Trophoblast cell (in vitro differentiated cells and primary cell): ENCODE data around the gene NEGR1.

ENCODE experiments used
- DNase-seq, 2 donors: peaks; one replicate each; pipeline ENCODE4 v3.0.0-alpha.2; 2016
- H2AFZ ChIP-seq: 2 replicates; pipeline ENCODE4 v1.6.1; 2013; ENCODE audit warnings: low read length, moderate library complexity, mild to moderate bottlenecking; ENCODE audit not compliant: insufficient read depth, poor library complexity
- H2AK5ac ChIP-seq: 2 replicates; pipeline ENCODE4 v1.6.1; 2013; ENCODE audit warnings: mild to moderate bottlenecking, low read length
- H2BK120ac ChIP-seq: 2 replicates; pipeline ENCODE4 v1.6.1; 2013; ENCODE audit warnings: low read length, mild to moderate bottlenecking, moderate library complexity; ENCODE audit not compliant: insufficient read depth, poor library complexity
- H2BK12ac ChIP-seq: 2 replicates; pipeline ENCODE4 v1.6.1; 2013; ENCODE audit warnings: mild to moderate bottlenecking, low read length, moderate library complexity
- H2BK5ac ChIP-seq: 2 replicates; pipeline ENCODE4 v1.6.1; 2013; ENCODE audit warnings: low read length, low read depth, moderate library complexity, mild to moderate bottlenecking; ENCODE audit not compliant: poor library complexity
- H3K14ac ChIP-seq: 2 replicates; pipeline ENCODE4 v1.6.1; 2013; ENCODE audit warnings: mild to moderate bottlenecking, low read length
- H3K18ac ChIP-seq: 2 replicates; pipeline ENCODE4 v1.6.1; 2013; ENCODE audit warnings: mild to moderate bottlenecking, low read length
- H3K23ac ChIP-seq: 2 replicates; pipeline ENCODE4 v1.6.1; 2013; ENCODE audit warnings: low read length
- H3K27ac ChIP-seq: 2 replicates; pipeline ENCODE4 v1.5.1; 2013; ENCODE audit warnings: low read depth, mild to moderate bottlenecking, inconsistent platforms, low read length, moderate library complexity
- H3K27me3 ChIP-seq: 2 replicates; pipeline ENCODE4 v1.6.1; 2013; ENCODE audit warnings: inconsistent platforms, mild to moderate bottlenecking, low read length, moderate library complexity; ENCODE audit not compliant: insufficient read depth
- H3K36me3 ChIP-seq, 2 experiments: 1 replicate in 1 of 2; 2 replicates in 1 of 2; pipeline ENCODE4 v1.6.1; 2013; ENCODE audit warnings: low read length in 2 of 2, mild to moderate bottlenecking in 2 of 2, moderate library complexity in 1 of 2; ENCODE audit not compliant: insufficient read depth in 2 of 2, control insufficient read depth in 1 of 2
- H3K4ac ChIP-seq: 2 replicates; pipeline ENCODE4 v1.6.1; 2013; ENCODE audit warnings: low read depth, mild to moderate bottlenecking, low read length, moderate library complexity
- H3K4me1 ChIP-seq, 2 experiments: 1 replicate in 1 of 2; 2 replicates in 1 of 2; pipeline ENCODE4 v1.6.1; 2013; ENCODE audit warnings: low read length in 2 of 2, mild to moderate bottlenecking in 2 of 2, moderate library complexity in 1 of 2; ENCODE audit not compliant: insufficient read depth in 2 of 2, control insufficient read depth in 1 of 2
- H3K4me2 ChIP-seq: 2 replicates; pipeline ENCODE4 v1.6.1; 2013; ENCODE audit warnings: inconsistent platforms, mild to moderate bottlenecking, low read length, moderate library complexity
- H3K4me3 ChIP-seq: 2 replicates; pipeline ENCODE4 v1.5.1; 2013; ENCODE audit warnings: mild to moderate bottlenecking, low read depth, low read length, inconsistent platforms
- H3K79me1 ChIP-seq: one replicate; pipeline ENCODE4 v1.6.1; 2013; ENCODE audit warnings: low read length
- H3K79me2 ChIP-seq: 2 replicates; pipeline ENCODE4 v1.6.1; 2013; ENCODE audit warnings: low read length, mild to moderate bottlenecking; ENCODE audit not compliant: control insufficient read depth, insufficient read depth, poor library complexity
- H3K9ac ChIP-seq: 2 replicates; pipeline ENCODE4 v1.6.1; 2013; ENCODE audit warnings: mild to moderate bottlenecking, low read length
- H3K9me3 ChIP-seq: 2 replicates; pipeline ENCODE4 v1.6.1; 2013; ENCODE audit warnings: low read depth, mild to moderate bottlenecking, control low read depth, inconsistent platforms, low read length; ENCODE audit not compliant: insufficient read depth
- H4K12ac ChIP-seq: 2 replicates; pipeline ENCODE4 v1.6.1; 2013; ENCODE audit warnings: low read depth, mild to moderate bottlenecking, low read length, moderate library complexity
- H4K8ac ChIP-seq: 2 replicates; pipeline ENCODE4 v1.6.1; 2013; ENCODE audit warnings: low read depth, mild to moderate bottlenecking, low read length, moderate library complexity
- H4K91ac ChIP-seq: one replicate; pipeline ENCODE4 v1.6.1; 2013; ENCODE audit warnings: low read depth, mild to moderate bottlenecking, low read length, moderate library complexity
- WGBS: extraction: QIAGEN DNeasy Blood & Tissue Kit; methylation state at CpG from one replicate; pipeline ENCODE4 v1.1.7; 2013; ENCODE audit warnings: missing lambda C conversion rate; ENCODE audit not compliant: insufficient read length, insufficient coverage; ENCODE audit errors: extremely low coverage; 5-methylcytosine and 5-hydroxymethylcytosine counted together

The NEGR1 gene

DNA sequence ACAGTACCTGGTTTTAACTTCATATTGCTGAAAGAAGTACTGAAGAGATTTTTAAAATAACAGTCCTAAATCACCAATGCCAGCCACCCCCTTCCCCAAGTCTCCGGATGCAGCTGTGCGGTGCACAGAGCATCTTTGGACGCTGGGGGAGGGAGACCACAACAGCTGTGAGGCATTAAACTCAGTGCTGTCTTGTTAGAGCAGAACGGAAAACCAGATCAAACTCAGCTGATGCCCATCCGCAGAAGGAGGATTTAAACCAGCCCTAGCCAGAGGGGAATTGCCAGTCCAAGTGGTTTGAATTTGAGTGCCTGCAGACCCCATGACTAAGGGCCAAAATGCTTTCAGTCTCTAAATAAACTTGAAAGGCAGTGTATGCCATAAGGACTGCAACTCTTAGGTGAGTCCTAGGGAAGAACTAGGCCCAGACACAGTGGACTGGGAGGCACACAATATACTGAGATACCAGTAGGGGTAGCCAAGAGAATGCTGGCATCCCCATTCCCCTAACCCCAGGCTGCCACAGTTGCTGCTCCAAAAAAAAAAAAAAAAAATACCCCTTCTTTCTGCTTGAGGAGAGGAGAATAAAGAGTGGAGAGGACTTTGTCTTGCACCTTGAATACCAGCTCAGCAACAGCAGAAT, 576.2 kb downstream of the NEGR1 start:
- Histone ChIP-seq H2AFZ (no peak overlapping the region), H3K9ac (no peak overlapping the region), H3K23ac (no peak overlapping the region), H3K4ac (no peak overlapping the region), H2BK5ac (no peak overlapping the region), H3K9me3 (no peaks in the 10 kb centered on the region), H3K4me3 (no peak overlapping the region), H4K8ac (no peak overlapping the region), H3K4me1 (no peaks in the 10 kb centered on the region), H3K27ac (no peak overlapping the region), H3K79me2 (no peaks in the 10 kb centered on the region), H3K4me2 (no peak overlapping the region), H4K91ac (no peak overlapping the region), H3K18ac (no peak overlapping the region), H3K36me3 (no peaks in the 10 kb centered on the region), H2AK5ac (no peak overlapping the region), H3K14ac (no peak overlapping the region), H4K12ac (no peak overlapping the region), H3K79me1 (no peaks in the 10 kb centered on the region), H3K27me3 (no peaks in the 10 kb centered on the region), H2BK120ac (no peak overlapping the region), H2BK12ac (no peak overlapping the region)
- WGBS = no CpG with 5 or more reads among the region's 5 CpGs
- DNase-seq = no peak

DNA sequence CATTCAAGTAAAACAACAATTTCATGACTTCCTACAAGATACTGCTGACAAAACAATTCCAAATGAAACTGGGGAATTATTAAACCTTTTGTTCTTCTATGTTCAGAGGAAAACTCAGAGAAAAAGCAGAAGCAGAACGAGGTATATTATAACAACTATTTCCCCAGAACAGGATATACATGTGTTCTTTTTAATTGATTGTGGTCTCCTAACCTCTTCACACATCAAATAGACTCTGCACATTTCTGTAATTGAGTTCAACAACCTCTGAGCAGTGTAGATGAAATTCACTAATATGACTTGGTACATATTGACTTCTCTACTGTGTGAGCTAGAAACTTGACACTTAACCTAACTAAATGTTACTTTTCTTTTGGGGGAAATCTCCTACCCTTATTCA, 584.2 kb downstream of the NEGR1 start:
- no peak overlapping the region for H2AK5ac ChIP-seq
- H3K36me3 ChIP-seq = no peaks in the 10 kb centered on the region
- H3K14ac ChIP-seq = no peak overlapping the region
- H2BK120ac ChIP-seq = no peak overlapping the region
- no peak overlapping the region for H4K8ac ChIP-seq
- no peak overlapping the region for H3K4me2 ChIP-seq
- no peak overlapping the region for H4K12ac ChIP-seq
- H2AFZ ChIP-seq = no peak overlapping the region
- no peak overlapping the region for H3K4me3 ChIP-seq
- WGBS = no CpG with 5 or more reads among the region's 1 CpG
- no peaks in the 10 kb centered on the region for H3K4me1 ChIP-seq
- no peak overlapping the region for H3K9ac ChIP-seq
- no peaks in the 10 kb centered on the region for H3K27me3 ChIP-seq
- H3K27ac ChIP-seq = no peak overlapping the region
- no peaks in the 10 kb centered on the region for H3K79me1 ChIP-seq
- no peak overlapping the region for H3K4ac ChIP-seq
- H3K23ac ChIP-seq = no peak overlapping the region
- no peak overlapping the region for H4K91ac ChIP-seq
- H3K18ac ChIP-seq = no peak overlapping the region
- DNase-seq = no peak
- no peak overlapping the region for H2BK12ac ChIP-seq
- H3K79me2 ChIP-seq = no peaks in the 10 kb centered on the region
- H3K9me3 ChIP-seq = no peaks in the 10 kb centered on the region
- H2BK5ac ChIP-seq = no peak overlapping the region

GRCh38 chr1:71695821-71696220, 586.5 kb downstream of the NEGR1 start:
- Histone ChIP-seq H3K23ac (no peak overlapping the region), H3K4me3 (no peak overlapping the region), H4K91ac (no peak overlapping the region), H3K9ac (no peak overlapping the region), H3K14ac (no peak overlapping the region), H2BK12ac (no peak overlapping the region), H2BK120ac (no peak overlapping the region), H3K27ac (no peak overlapping the region), H3K4me1 (no peaks in the 10 kb centered on the region), H3K27me3 (no peaks in the 10 kb centered on the region), H3K36me3 (no peaks in the 10 kb centered on the region), H3K9me3 (no peaks in the 10 kb centered on the region), H2BK5ac (no peak overlapping the region), H3K79me1 (no peaks in the 10 kb centered on the region), H3K18ac (no peak overlapping the region), H2AK5ac (no peak overlapping the region), H4K12ac (no peak overlapping the region), H3K79me2 (no peaks in the 10 kb centered on the region), H3K4me2 (no peak overlapping the region), H4K8ac (no peak overlapping the region), H2AFZ (no peak overlapping the region), H3K4ac (no peak overlapping the region)
- peak in 1 of 2 donors; percentile 25 for DNase-seq
- WGBS = no CpG with 5 or more reads among the region's 1 CpG

GRCh38 chr1:71695084-71695483, 587.3 kb downstream of the NEGR1 start:
- Histone ChIP-seq H3K27ac (no peak overlapping the region), H3K23ac (no peak overlapping the region), H2BK12ac (no peak overlapping the region), H3K18ac (no peak overlapping the region), H3K4me1 (no peaks in the 10 kb centered on the region), H4K91ac (no peak overlapping the region), H3K9ac (no peak overlapping the region), H3K4ac (no peak overlapping the region), H4K8ac (no peak overlapping the region), H3K27me3 (no peaks in the 10 kb centered on the region), H3K4me2 (no peak overlapping the region), H4K12ac (no peak overlapping the region), H2BK5ac (no peak overlapping the region), H2AFZ (no peak overlapping the region), H3K9me3 (no peaks in the 10 kb centered on the region), H2AK5ac (no peak overlapping the region), H2BK120ac (no peak overlapping the region), H3K79me1 (no peaks in the 10 kb centered on the region), H3K36me3 (no peaks in the 10 kb centered on the region), H3K79me2 (no peaks in the 10 kb centered on the region), H3K4me3 (no peak overlapping the region), H3K14ac (no peak overlapping the region)
- no peak for DNase-seq
- WGBS = no CpG with 5 or more reads among the region's 1 CpG
